22Rv1 (cell line): ENCODE measurements around the gene ATP13A2.

Experiments
- ZFX ChIP-seq: fragments of 450-650 bp; IDR thresholded peaks from 2 replicates; pipeline ENCODE4 v1.6.1; 2017; ENCODE audit warnings: antibody characterized with exemption, borderline replicate concordance
- TF ChIP-seq, protein P1 (sequence below): fragments of 450-650 bp; IDR thresholded peaks from 2 replicates; pipeline ENCODE4 v1.5.1; 2017; ENCODE audit warnings: mild to moderate bottlenecking

DNA sequence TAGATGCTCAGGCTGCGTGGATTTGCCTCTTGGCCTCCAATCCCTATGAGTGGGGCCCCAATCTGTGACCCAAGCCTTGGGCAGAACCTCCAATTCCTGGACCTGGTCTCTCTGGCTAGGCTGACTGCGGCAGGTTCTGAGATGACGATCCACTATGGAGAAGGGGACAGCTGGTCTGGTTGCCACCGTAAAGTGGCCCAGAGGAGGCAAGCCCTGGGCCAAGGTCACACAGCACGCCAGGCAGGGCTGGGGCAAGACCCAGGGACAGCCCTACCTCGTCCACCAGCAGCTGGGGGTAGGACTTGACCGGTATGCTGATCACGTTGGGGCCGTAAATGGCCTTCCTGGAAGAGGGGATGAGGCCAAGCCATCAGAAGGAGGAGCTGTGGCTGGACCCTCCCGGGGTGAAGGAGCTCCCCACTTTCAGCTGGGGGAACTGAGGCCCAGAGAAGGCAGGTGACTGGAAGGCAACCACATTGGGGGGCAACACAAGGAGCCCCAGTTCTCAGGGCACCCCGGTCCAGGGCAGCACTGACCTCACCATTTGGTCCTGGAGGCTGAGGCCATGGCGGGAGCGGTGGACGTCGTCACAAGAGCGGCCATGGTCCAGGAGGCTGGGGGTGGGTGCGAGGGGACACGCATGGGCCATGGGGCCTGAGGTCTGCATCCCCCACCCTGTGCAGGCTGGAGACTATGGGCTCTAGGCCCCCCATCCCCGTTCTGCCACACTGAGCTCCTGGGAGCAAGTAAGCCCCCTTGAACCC lies 9.8 kb downstream of the ATP13A2 start:
- TF ChIP-seq, protein P1, sequence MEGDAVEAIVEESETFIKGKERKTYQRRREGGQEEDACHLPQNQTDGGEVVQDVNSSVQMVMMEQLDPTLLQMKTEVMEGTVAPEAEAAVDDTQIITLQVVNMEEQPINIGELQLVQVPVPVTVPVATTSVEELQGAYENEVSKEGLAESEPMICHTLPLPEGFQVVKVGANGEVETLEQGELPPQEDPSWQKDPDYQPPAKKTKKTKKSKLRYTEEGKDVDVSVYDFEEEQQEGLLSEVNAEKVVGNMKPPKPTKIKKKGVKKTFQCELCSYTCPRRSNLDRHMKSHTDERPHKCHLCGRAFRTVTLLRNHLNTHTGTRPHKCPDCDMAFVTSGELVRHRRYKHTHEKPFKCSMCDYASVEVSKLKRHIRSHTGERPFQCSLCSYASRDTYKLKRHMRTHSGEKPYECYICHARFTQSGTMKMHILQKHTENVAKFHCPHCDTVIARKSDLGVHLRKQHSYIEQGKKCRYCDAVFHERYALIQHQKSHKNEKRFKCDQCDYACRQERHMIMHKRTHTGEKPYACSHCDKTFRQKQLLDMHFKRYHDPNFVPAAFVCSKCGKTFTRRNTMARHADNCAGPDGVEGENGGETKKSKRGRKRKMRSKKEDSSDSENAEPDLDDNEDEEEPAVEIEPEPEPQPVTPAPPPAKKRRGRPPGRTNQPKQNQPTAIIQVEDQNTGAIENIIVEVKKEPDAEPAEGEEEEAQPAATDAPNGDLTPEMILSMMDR: no peak
- TF ChIP-seq ZFX: no peak
